GM23338 (cell line): ENCODE results near the gene NRP2. TPM values are rescaled to one million over a fixed set of nuclear protein-coding genes. Genes with fewer than 3 reads are reported as not detected.

Experiments used
- ATAC-seq: fragments of 200-7000 bp; cut with Tn5 transposase; 3 replicates; pipeline ENCODE4 v1.9.1; 2020
- DNase-seq: peaks from one replicate; pipeline ENCODE4 v3.0.0-alpha.2; 2015; ENCODE audit warnings: low spot score
- H2AFZ ChIP-seq: fragments of 200-600 bp; sonication (generic); 2 replicates; pipeline ENCODE4 v1.8.0; 2016; ENCODE audit warnings: antibody characterized with exemption, mild to moderate bottlenecking, moderate library complexity
- H3F3A ChIP-seq: fragments of 200-600 bp; sonication (generic); replicated peaks from 2 replicates; pipeline ENCODE4 v1.8.0; 2017; ENCODE audit warnings: antibody characterized with exemption, mixed run types, low read depth
- H3K27ac ChIP-seq: fragments of 200-600 bp; sonication (generic); 2 replicates; pipeline ENCODE4 v1.6.1; 2016; ENCODE audit warnings: low read depth
- H3K27me3 ChIP-seq: fragments of 200-600 bp; sonication (generic); 2 replicates; pipeline ENCODE4 v1.8.0; 2016; ENCODE audit warnings: mild to moderate bottlenecking, mixed run types, moderate library complexity; ENCODE audit not compliant: insufficient read depth
- H3K36me3 ChIP-seq: fragments of 200-600 bp; sonication (generic); 2 replicates; pipeline ENCODE4 v1.8.0; 2016; ENCODE audit warnings: mild to moderate bottlenecking; ENCODE audit not compliant: insufficient read depth
- H3K4me1 ChIP-seq: fragments of 200-600 bp; sonication (generic); 2 replicates; pipeline ENCODE4 v1.8.0; 2016; ENCODE audit warnings: mild to moderate bottlenecking, moderate library complexity; ENCODE audit not compliant: insufficient read depth
- H3K4me2 ChIP-seq: fragments of 200-600 bp; sonication (generic); 2 replicates; pipeline ENCODE4 v1.7.1; 2017; ENCODE audit warnings: mixed run types
- H3K4me3 ChIP-seq: fragments of 200-600 bp; sonication (generic); 2 replicates; pipeline ENCODE4 v1.6.1; 2016; ENCODE audit warnings: mixed run types
- H3K79me2 ChIP-seq: fragments of 200-600 bp; sonication (generic); replicated peaks from 2 replicates; pipeline ENCODE4 v1.8.0; 2017; ENCODE audit warnings: mild to moderate bottlenecking; ENCODE audit not compliant: insufficient read depth
- H3K9me2 ChIP-seq: fragments of 200-600 bp; sonication (generic); 2 replicates; pipeline ENCODE4 v1.8.0; 2017; ENCODE audit not compliant: insufficient read depth
- H4K20me1 ChIP-seq: fragments of 200-600 bp; sonication (generic); replicated peaks from 2 replicates; pipeline ENCODE4 v1.8.0; 2017; ENCODE audit warnings: mild to moderate bottlenecking; ENCODE audit not compliant: insufficient read depth
- H3K27ac Mint-ChIP-seq: 2 replicates; pipeline ENCODE4 v1.8.0; 2020; ENCODE audit warnings: inconsistent platforms, mild to moderate bottlenecking, moderate library complexity, mixed read lengths
- H3K27me3 Mint-ChIP-seq: 3 replicates; pipeline ENCODE4 v1.8.0; 2022; ENCODE audit warnings: low read depth, mild to moderate bottlenecking, moderate library complexity, mixed read lengths, inconsistent platforms; ENCODE audit not compliant: insufficient read depth, poor library complexity
- H3K36me3 Mint-ChIP-seq: 3 replicates; pipeline ENCODE4 v1.8.0; 2021; ENCODE audit warnings: low read depth, mild to moderate bottlenecking, inconsistent platforms, moderate library complexity, mixed read lengths
- H3K4me1 Mint-ChIP-seq: 3 replicates; pipeline ENCODE4 v1.8.0; 2020; ENCODE audit warnings: mild to moderate bottlenecking, inconsistent platforms, mixed read lengths
- H3K4me3 Mint-ChIP-seq: 3 replicates; pipeline ENCODE4 v1.8.0; 2021; ENCODE audit warnings: moderate library complexity, mild to moderate bottlenecking, inconsistent platforms, mixed read lengths
- H3K9me3 Mint-ChIP-seq: 3 replicates; pipeline ENCODE4 v1.8.0; 2020; ENCODE audit warnings: moderate library complexity, mild to moderate bottlenecking, inconsistent platforms, mixed read lengths
- CREB1 ChIP-seq: fragments of 250-450 bp; sonication (Bioruptor Pico); IDR thresholded peaks from 2 replicates; pipeline ENCODE4 v1.5.0; 2020; ENCODE audit warnings: low read depth, mild to moderate bottlenecking, moderate library complexity
- CTCF ChIP-seq, 2 experiments: fragments of 200-600 bp in 1 of 2; sonication (generic) in 1 of 2; conservative IDR thresholded peaks; 2 replicates each; pipeline versions ENCODE4 v1.5.1 to v1.6.1; 2016 to 2017; ENCODE audit warnings: antibody characterized with exemption in 2 of 2, low read depth in 2 of 2, mild to moderate bottlenecking in 2 of 2, moderate library complexity in 1 of 2
- EZH2 ChIP-seq: fragments of 200-600 bp; sonication (generic); IDR thresholded peaks from one replicate; pipeline ENCODE4 v1.8.0; 2017; ENCODE audit warnings: antibody characterized with exemption, mild to moderate bottlenecking, low read depth; ENCODE audit not compliant: unreplicated experiment
- EZH2phosphoT487 ChIP-seq: fragments of 200-600 bp; sonication (generic); IDR thresholded peaks from one replicate; pipeline ENCODE4 v1.8.1; 2018; ENCODE audit warnings: antibody characterized with exemption; ENCODE audit not compliant: unreplicated experiment
- JUNB ChIP-seq: IDR thresholded peaks from one replicate; pipeline ENCODE4 v1.6.1; 2016; ENCODE audit warnings: antibody characterized with exemption; ENCODE audit not compliant: unreplicated experiment
- NANOG ChIP-seq: IDR thresholded peaks from 2 replicates; pipeline ENCODE4 v1.6.1; 2016; ENCODE audit warnings: antibody characterized with exemption, borderline replicate concordance
- POLR2AphosphoS5 ChIP-seq: IDR thresholded peaks from 2 replicates; pipeline ENCODE4 v1.6.1; 2016; ENCODE audit warnings: antibody characterized with exemption, low read depth
- ZNF331 ChIP-seq: fragments of 250-450 bp; sonication (Bioruptor Pico); IDR thresholded peaks from 2 replicates; pipeline ENCODE4 v1.5.0; 2020; ENCODE audit warnings: low read depth, mild to moderate bottlenecking, moderate library complexity
- polyA plus RNA-seq: library from polyadenylated mRNA; unstranded; fragments of >200 nt; fragmentation: Nextera tagmentation; extraction: Ambion mirVana; gene quantifications from 2 replicates; pipeline ENCODE4 v1.2.1, GENCODE V29; 2016
- total RNA-seq: library from RNA; depleted of rRNA; stranded (reverse); fragments of >200 nt; shearing (Covaris generic); gene quantifications from 2 replicates; pipeline ENCODE4 v1.2.3, GENCODE V29; 2014
- TF ChIP-seq, protein P1 (sequence below): IDR thresholded peaks from 2 replicates; pipeline ENCODE4 v1.6.1; 2016; ENCODE audit warnings: antibody characterized with exemption
- TF ChIP-seq, protein P2 (sequence below): IDR thresholded peaks from one replicate; pipeline ENCODE4 v1.6.1; 2018; ENCODE audit warnings: antibody characterized with exemption; ENCODE audit not compliant: unreplicated experiment

The NRP2 gene
- total and polyA plus RNA-seq, 2 experiments from 2014 or later = 18.4 to 22.0 TPM

- H3K4me3 ChIP-seq = no peak overlapping the region
- no peaks in the 10 kb centered on the region for H3F3A ChIP-seq
- no peaks in the 10 kb centered on the region for H3K27me3 ChIP-seq
- no peaks in the 10 kb centered on the region for H3K36me3 ChIP-seq
- H3K9me2 ChIP-seq = no peaks in the 10 kb centered on the region
- Mint-ChIP-seq H3K36me3 (peaks cover 18% of the 10 kb centered on the region), H3K9me3 (no peaks in the 10 kb centered on the region), H3K4me1 (peaks cover 71% of the 10 kb centered on the region), H3K27me3 (peaks cover 8% of the 10 kb centered on the region), H3K4me3 (no peak overlapping the region), H3K27ac (0 out of 2 replicates have a peak overlapping the region, but pooled peaks have one; percentile 53)
- no peaks in the 10 kb centered on the region for H4K20me1 ChIP-seq
- DNase-seq = no peak
- ATAC-seq = peak; percentile 59
- no peak for TF ChIP-seq NANOG
- H2AFZ ChIP-seq = no peak overlapping the region
- peaks cover 8% of the 10 kb centered on the region; the same call in 1 of the 2 replicates for H3K79me2 ChIP-seq
- H3K4me2 ChIP-seq = no peak overlapping the region
- peaks cover 42% of the 10 kb centered on the region for H3K4me1 ChIP-seq
- H3K27ac ChIP-seq = no peak overlapping the region
Observed at GRCh38 chr2:205700331-205701132, 18.2 kb downstream of the NRP2 start.

GRCh38 chr2:205701509-205701908, 19.2 kb downstream of the NRP2 start:
- H3K27me3 Mint-ChIP-seq = peaks cover 8% of the 10 kb centered on the region
- no peaks in the 10 kb centered on the region for H3K9me2 ChIP-seq
- no peak overlapping the region for H3K4me2 ChIP-seq
- H3K36me3 ChIP-seq = no peaks in the 10 kb centered on the region
- no peak overlapping the region for H3K27ac ChIP-seq
- H3F3A ChIP-seq = no peaks in the 10 kb centered on the region
- DNase-seq = no peak
- H3K27me3 ChIP-seq = no peaks in the 10 kb centered on the region
- ATAC-seq = no peak
- peaks cover 8% of the 10 kb centered on the region; the same call in 1 of the 2 replicates for H3K79me2 ChIP-seq
- H3K4me3 Mint-ChIP-seq = no peak overlapping the region
- peaks cover 36% of the 10 kb centered on the region for H3K4me1 ChIP-seq
- peaks cover 18% of the 10 kb centered on the region for H3K36me3 Mint-ChIP-seq
- no peaks in the 10 kb centered on the region; the same call in 1 of the 2 replicates for H4K20me1 ChIP-seq
- TF ChIP-seq, protein P1, sequence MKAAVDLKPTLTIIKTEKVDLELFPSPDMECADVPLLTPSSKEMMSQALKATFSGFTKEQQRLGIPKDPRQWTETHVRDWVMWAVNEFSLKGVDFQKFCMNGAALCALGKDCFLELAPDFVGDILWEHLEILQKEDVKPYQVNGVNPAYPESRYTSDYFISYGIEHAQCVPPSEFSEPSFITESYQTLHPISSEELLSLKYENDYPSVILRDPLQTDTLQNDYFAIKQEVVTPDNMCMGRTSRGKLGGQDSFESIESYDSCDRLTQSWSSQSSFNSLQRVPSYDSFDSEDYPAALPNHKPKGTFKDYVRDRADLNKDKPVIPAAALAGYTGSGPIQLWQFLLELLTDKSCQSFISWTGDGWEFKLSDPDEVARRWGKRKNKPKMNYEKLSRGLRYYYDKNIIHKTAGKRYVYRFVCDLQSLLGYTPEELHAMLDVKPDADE = no peak
- TF ChIP-seq EZH2phosphoT487 (no peak), ZNF331 (CRISPR knock-in tag) (no peak), POLR2AphosphoS5 (no peak), JUNB (no peak)
- no peak overlapping the region for H3K4me3 ChIP-seq
- H3K9me3 Mint-ChIP-seq = no peaks in the 10 kb centered on the region
- H2AFZ ChIP-seq = no peak overlapping the region
- peaks cover 68% of the 10 kb centered on the region for H3K4me1 Mint-ChIP-seq
- H3K27ac Mint-ChIP-seq = no peak overlapping the region

DNA sequence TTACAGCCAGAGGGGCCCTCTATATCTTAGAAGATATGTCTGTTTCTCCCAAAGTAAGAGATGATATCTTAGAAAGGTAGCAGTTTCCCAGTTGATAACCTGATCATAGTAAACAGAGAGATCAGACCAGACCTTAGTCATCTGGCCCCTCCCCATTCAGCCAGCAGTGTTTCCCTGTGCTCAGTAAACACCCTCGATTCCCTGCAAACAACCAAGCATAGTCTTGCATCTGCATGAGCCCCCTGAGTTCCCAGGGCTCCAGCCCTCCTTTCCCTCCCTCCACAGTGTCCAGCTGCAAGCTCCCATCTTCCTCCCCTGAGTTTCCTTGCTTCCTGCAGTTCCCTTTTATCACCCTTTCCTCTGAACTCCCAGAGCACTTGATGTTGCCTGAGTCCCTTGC, 20.3 kb downstream of the NRP2 start:
- ATAC-seq = no peak; the same call in 1 of the 3 replicates
- H3K79me2 ChIP-seq = peaks cover 8% of the 10 kb centered on the region; the same call in 1 of the 2 replicates
- no peak for TF ChIP-seq NANOG
- TF ChIP-seq CREB1 = no peak
- TF ChIP-seq JUNB = no peak
- TF ChIP-seq ZNF331 (CRISPR knock-in tag) = no peak
- TF ChIP-seq EZH2phosphoT487 = no peak
- TF ChIP-seq POLR2AphosphoS5 = no peak
- TF ChIP-seq CTCF (conservative IDR thresholded peaks at IDR 0.05; ENCODE audit: low read depth in 2 of 2) = no peak
- TF ChIP-seq, protein P2, sequence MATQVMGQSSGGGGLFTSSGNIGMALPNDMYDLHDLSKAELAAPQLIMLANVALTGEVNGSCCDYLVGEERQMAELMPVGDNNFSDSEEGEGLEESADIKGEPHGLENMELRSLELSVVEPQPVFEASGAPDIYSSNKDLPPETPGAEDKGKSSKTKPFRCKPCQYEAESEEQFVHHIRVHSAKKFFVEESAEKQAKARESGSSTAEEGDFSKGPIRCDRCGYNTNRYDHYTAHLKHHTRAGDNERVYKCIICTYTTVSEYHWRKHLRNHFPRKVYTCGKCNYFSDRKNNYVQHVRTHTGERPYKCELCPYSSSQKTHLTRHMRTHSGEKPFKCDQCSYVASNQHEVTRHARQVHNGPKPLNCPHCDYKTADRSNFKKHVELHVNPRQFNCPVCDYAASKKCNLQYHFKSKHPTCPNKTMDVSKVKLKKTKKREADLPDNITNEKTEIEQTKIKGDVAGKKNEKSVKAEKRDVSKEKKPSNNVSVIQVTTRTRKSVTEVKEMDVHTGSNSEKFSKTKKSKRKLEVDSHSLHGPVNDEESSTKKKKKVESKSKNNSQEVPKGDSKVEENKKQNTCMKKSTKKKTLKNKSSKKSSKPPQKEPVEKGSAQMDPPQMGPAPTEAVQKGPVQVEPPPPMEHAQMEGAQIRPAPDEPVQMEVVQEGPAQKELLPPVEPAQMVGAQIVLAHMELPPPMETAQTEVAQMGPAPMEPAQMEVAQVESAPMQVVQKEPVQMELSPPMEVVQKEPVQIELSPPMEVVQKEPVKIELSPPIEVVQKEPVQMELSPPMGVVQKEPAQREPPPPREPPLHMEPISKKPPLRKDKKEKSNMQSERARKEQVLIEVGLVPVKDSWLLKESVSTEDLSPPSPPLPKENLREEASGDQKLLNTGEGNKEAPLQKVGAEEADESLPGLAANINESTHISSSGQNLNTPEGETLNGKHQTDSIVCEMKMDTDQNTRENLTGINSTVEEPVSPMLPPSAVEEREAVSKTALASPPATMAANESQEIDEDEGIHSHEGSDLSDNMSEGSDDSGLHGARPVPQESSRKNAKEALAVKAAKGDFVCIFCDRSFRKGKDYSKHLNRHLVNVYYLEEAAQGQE = no peak
- TF ChIP-seq EZH2 = no peak
- TF ChIP-seq, protein P1 = no peak

More for the DNA sequence above, 20.3 kb downstream of the NRP2 start:
- Mint-ChIP-seq H3K27ac (peak overlapping the region; percentile 37), H3K4me3 (no peak overlapping the region), H3K36me3 (peaks cover 15% of the 10 kb centered on the region), H3K9me3 (no peaks in the 10 kb centered on the region), H3K4me1 (peaks cover 63% of the 10 kb centered on the region), H3K27me3 (peaks cover 10% of the 10 kb centered on the region)
- no peak overlapping the region for H2AFZ ChIP-seq
- DNase-seq = no peak
- no peak overlapping the region for H3K27ac ChIP-seq
- H3K27me3 ChIP-seq = no peaks in the 10 kb centered on the region
- H3F3A ChIP-seq = no peaks in the 10 kb centered on the region
- H3K4me3 ChIP-seq = no peak overlapping the region
- no peak overlapping the region for H3K4me2 ChIP-seq
- peaks cover 33% of the 10 kb centered on the region for H3K4me1 ChIP-seq
- H3K36me3 ChIP-seq = no peaks in the 10 kb centered on the region
- H3K9me2 ChIP-seq = no peaks in the 10 kb centered on the region
- no peaks in the 10 kb centered on the region; the same call in 1 of the 2 replicates for H4K20me1 ChIP-seq
